Fibroblast of gingiva (primary cell): ENCODE data around the gene PLCB2.

Experiments used
- DNase-seq: peaks from one replicate; pipeline ENCODE4 v3.0.0-alpha.2; 2011; ENCODE audit warnings: low read depth

The PLCB2 gene

DNA sequence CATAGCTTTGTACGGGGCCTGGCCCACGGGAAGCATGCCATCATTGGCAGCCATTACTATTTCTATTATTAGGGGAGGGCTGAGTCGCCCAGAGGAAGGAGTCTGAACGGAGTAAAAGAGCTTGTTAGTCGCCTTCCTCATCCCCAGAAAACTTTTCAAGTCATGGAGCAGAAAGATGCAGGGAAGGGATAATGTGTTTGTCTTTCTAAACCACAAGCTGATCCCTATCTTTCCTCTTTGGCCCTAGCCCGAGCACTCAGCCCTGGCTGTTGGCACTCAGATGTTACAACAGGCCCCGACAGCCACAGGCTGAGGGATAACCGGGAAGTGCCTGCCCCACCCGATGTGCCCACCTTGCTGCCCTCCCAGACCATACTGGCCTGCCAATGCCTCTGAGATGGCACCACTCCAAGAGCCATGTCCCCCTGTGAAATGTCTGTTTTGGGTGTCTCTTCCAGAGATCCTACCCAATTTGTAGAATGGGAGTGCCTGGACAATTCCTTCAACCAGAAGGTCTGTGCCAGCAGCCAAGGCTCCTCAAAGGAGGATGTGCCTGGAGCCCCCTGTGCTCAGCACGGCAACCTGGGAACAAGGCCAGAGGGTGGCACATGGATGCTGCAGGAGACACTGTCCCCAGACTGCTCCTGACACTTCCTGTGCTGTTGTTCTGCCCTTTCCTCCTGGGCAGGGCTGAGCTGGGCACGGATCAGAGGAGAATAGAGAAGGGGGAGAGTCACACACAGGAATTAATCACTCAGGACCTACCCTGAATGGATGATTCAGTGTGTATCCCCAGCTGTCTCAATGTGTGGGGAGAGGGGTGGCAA, 58.0 kb downstream of the PLCB2 start:
- DNase-seq, result no peak

GRCh38 chr15:40248006-40248783, 59.5 kb downstream of the PLCB2 start:
- no peak for DNase-seq

- DNase-seq, result no peak
These were observed 60.2 kb downstream of the PLCB2 start for GRCh38 chr15:40247406-40247971.

DNA sequence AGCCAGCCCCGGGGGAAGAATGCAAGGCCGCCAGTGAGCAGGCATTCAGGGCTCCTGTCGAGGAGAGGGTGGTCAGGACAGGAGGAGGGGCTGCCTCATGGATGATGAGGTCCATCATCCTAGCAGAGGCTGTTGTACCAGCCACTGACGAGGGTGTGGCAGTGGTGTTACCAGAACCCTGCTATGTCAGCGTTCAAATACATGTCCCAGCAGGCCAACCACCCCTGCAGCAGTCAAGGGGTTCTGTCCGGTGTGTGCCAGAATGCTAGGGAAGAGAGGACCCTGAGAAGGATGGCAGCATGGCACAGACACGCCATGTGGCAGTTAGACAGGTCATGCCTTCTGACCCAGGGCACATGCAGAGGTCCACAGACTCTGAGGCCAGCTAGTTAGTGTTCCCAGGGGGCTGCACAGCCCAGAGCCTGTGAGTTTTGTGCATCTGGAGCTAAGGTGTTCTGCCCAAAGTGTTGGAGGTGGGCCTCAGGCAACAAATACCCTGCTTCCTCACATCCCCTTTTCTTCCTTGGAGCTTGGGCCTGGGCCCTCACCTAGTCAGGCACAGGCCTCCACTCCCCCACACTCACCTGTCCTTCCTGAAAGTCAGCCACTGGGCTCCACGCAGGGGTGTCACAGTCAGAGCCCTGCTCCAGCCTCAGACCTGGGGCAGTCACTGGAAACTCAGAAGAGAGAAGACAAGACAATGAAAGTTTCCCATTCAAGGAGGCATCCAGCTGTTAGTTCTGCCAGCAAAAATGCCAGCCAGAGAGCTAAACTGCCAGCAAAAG, 61.0 kb downstream of the PLCB2 start:
- DNase-seq, result no peak

DNA sequence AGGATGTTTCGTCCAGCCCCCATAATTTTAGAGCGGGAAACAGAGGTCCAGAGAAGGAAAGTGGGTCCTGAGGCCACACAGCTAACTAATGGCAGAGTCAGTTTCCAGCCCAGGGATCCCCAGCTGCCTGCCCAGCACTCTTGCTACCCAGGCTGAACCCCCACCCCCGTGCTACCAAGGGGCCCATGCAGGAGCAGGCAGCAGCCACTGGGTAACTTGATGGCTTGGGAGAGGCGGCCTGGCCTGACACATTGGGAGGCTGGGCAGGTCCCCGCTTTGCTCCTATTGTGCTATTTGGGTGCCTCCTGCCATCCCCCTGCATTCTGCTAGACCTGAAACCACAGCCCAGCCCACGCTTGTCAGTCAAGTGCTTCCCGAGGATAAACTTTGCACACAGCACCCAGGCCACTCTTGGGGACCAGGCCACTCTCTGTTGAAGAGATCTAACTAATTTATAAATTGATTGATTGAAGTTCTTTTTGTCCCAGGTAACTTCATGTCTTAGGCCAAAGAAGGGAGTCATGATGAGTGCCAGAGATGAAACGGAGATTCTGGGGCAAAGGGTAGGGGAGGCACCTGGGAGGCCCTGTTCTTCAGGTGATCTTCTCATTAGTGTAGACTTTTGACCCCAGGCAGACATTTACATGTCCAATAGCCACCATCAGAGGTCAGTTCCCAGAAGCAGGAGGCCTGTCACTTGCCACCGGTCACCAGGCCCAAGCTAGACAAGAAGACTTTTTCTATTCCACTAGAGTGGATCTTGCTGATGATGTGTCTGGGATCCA, 61.9 kb downstream of the PLCB2 start:
- DNase-seq, result no peak

DNA sequence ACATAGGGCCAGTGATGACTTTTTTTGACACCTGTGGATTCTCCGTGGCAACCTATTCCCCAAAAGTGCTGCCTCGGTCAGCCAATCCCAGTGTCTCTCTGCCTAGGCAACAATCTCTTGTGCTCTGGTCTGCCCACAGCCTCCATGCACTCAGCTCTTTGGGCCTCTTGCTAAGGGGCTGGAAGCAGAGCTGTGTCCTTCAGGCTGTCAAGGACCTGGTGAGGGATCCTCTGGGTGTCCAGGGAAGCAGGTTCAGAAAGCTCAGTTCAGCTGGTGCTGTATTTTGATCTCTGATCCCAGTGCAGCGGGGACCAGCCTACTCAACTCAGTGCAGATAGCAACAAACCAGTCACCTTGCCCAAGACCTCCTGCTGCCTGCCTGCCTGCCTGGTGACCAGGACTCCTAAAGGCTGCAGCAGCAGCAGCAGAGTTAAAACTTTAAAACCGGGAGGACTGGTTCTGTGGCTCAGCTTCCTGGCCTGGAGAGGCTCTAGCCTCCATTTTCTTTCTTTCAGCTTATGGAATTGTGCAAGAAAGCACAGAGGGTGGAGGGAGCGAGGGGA, 62.7 kb downstream of the PLCB2 start:
- no peak for DNase-seq

- no peak for DNase-seq
These were observed 64.5 kb downstream of the PLCB2 start for GRCh38 chr15:40243126-40243810.

DNA sequence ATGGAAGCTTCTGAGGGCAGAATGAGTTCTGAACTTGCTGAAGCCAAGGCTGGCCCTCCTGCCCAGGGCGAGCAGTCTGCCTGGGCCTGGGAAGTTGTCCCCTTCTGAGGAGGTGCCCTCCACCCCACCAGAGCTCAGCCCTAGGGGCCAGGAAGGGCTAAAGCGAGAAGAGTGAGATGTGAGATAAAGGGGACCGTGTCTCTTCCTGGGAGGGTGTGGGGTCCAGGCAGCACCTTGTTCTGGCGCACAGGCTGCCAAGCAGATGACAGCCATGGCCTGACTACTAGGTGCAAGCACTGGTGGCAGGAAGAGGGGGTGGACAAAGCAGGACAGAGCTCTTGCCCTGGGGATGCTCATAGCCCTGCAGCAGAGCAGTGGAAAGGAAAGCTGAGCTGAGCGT, 65.1 kb downstream of the PLCB2 start:
- no peak for DNase-seq

DNA sequence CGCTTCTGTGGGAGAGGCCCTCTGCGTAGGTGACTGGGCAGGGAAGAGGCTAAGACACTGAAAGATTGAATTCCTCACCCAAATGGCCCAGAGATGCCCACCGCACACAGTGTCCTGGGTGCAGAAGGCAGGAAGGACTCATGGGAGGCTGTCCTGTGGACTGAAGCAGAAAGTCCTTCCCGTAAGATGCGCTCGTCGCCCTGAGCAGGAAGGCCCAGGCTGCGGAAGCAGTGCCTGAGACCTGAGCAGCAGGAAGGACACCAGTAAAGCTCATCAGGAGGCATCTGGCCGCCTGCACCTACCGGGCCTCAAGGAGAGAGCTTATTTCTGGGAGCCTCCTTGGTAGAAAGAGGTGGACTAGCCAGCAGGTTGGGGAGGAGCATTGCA, 65.5 kb downstream of the PLCB2 start:
- no peak for DNase-seq

DNA sequence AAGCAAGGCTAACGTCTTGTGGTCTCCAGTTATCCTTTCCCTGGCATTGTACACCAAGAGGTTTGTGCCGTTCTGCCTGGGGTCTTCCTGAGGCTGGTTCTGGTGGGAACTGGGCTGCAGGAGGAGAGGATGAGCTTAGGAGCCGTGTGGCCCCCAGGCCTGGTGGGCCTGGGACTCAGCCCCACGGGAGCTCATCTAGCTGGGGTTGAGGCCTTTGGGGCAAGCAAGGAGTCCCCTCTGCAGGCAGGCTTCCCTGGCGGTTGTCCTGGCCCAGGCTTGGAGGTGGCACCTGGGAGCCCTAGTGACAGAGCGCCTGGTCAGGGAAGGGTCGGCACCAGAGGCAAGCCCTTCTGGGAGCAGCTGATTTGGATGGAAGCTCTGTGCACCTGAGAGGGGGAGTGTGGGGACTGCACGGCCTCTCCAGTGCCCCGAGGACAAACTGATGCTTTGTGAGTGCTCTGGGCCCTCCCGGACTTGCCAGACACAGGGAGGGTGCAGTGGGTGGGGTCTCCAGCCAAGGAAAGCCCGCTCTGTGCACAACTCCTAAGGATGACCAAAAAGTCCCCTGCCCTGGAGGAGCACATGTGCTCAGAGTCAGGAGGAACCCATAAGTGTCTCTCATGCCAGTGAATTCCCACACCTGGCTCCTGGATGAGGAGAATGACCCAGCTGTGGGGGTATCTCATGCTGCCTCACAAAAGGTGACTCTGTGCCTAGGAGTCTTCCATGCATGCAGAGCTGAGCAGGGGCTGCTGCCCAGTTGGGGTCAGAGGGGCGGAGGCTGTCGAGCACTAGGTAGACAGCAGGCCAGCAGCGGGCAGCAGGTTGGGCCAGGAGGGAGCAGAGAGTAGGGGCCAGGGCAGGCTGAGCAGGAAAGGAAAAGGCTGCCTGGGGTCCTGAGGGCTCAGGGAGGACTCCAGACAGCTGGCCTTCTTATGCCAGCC, 66.2 kb downstream of the PLCB2 start:
- no peak for DNase-seq

GRCh38 chr15:40240619-40241221, 67.0 kb downstream of the PLCB2 start:
- DNase-seq, result no peak

- DNase-seq, result no peak
These were observed 67.8 kb downstream of the PLCB2 start for GRCh38 chr15:40239693-40240618.

DNA sequence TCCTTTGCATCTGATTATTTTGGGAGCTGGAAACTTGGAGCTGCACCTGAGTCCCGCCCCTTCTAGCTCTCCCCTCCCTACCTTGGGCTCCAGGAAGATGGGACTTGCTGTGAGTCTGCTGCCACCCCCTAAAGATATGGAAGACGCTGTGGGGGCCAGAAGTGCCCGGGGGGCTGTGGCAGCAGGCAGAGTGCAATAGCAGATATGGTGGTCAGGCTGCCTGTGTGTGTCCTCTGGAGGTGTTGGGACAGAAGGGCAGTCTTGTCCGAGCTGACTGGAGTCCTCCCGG, 68.4 kb downstream of the PLCB2 start:
- no peak for DNase-seq

GRCh38 chr15:40238532-40239403, 69.0 kb downstream of the PLCB2 start, which contains the start of gene PAK6:
Gene PAK6, plus strand, starts transcription at chr15:40239063. Its CDS starts 25,723 bp downstream, at chr15:40264786.
- no peak for DNase-seq
